Measurements from ENCODE around the gene MYT1.

MYT1 gene

DNA sequence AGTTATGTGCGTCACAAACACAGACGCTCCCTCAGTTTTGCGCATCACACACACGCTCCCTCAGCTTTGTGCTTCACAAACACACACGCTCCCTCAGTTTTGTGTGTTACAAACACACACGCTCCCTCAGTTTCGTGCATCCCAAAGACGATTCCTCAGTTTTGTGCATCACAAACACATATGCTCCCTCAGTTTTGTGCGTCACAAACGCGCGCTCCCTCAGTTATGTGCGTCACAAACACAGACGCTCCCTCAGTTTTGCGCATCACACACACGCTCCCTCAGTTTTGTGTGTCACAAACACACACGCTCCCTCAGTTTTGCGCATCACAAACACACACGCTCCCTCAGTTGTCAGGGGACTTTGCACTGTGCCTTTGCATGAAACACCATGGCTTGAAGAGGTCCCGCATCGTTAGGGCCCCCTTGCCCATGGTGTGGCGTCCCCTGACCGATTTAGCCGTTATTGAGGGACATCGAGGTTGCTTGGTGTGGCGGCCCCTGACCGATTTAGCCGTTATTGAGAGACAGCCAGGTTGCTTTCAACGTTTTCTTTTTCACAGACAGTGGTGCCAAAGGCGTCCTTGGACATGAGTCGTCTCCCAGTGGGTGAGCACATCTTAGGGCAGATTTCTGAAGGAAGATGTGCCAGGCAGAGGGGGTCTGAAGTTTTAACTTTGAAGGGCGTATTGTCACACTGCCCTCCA is 28.1 kb upstream of the MYT1 start:
- H3K27ac ChIP-seq: no peak overlapping the region
- TF ChIP-seq ZFX (IDR thresholded peaks at IDR 0.05; ENCODE audit: borderline replicate concordance): no peak
- TF ChIP-seq, protein P1, sequence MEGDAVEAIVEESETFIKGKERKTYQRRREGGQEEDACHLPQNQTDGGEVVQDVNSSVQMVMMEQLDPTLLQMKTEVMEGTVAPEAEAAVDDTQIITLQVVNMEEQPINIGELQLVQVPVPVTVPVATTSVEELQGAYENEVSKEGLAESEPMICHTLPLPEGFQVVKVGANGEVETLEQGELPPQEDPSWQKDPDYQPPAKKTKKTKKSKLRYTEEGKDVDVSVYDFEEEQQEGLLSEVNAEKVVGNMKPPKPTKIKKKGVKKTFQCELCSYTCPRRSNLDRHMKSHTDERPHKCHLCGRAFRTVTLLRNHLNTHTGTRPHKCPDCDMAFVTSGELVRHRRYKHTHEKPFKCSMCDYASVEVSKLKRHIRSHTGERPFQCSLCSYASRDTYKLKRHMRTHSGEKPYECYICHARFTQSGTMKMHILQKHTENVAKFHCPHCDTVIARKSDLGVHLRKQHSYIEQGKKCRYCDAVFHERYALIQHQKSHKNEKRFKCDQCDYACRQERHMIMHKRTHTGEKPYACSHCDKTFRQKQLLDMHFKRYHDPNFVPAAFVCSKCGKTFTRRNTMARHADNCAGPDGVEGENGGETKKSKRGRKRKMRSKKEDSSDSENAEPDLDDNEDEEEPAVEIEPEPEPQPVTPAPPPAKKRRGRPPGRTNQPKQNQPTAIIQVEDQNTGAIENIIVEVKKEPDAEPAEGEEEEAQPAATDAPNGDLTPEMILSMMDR (IDR thresholded peaks at IDR 0.05): no peak

DNA sequence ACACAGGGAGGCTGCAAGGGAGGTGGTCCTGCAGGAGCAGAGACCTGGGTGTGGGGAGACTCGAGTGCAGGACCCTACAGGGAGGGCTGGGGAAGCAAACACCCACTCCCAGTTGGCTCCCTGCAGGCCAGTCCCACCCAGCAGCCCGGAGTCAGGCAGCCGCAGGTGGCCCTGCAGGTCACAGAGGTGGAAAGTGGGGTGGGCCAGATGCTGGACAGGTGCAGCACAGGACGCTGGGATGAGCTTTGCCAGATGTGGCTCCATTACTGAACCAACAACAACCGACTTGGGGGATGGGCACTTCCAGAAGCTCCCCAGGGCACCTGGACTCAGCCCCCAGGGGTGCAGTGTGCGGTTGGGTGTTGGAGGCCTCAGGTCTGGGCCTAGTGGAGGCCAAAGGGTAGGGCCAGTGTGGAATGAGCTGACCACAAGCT is 26.6 kb upstream of the MYT1 start:
- TF ChIP-seq ZFX (IDR thresholded peaks at IDR 0.05; ENCODE audit: borderline replicate concordance): no peak
- TF ChIP-seq, protein P1 (IDR thresholded peaks at IDR 0.05): no peak
- no peak overlapping the region for H3K27ac ChIP-seq

DNA sequence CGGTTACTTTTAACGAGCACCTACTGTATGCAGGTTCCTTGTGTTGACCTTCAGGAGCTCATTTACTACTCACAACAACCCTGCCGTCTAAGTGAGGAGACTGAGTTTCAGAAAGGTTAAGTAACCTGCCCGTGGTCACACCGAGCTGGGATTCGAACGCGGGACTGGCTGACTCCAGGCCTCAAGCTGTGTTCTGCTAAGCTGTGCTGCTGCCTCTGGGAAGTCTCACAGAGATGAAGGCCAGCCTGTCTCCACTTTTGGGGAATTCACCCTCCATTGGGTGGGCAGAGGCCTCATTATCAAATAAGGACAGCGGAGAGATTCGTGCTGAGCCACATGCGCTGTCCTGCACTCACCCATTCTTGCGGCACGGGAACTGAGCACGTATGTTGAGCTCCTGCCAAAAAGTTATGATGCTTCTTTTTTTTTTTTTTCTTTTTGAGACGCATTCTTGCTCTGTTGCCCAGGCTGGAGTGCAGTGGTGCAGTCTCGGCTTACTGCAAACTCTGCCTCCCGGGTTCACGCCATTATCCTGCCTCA is 25.9 kb upstream of the MYT1 start:
- TF ChIP-seq, protein P1 (IDR thresholded peaks at IDR 0.05): no peak
- TF ChIP-seq ZFX (IDR thresholded peaks at IDR 0.05; ENCODE audit: borderline replicate concordance): no peak
- no peak overlapping the region for H3K27ac ChIP-seq

DNA sequence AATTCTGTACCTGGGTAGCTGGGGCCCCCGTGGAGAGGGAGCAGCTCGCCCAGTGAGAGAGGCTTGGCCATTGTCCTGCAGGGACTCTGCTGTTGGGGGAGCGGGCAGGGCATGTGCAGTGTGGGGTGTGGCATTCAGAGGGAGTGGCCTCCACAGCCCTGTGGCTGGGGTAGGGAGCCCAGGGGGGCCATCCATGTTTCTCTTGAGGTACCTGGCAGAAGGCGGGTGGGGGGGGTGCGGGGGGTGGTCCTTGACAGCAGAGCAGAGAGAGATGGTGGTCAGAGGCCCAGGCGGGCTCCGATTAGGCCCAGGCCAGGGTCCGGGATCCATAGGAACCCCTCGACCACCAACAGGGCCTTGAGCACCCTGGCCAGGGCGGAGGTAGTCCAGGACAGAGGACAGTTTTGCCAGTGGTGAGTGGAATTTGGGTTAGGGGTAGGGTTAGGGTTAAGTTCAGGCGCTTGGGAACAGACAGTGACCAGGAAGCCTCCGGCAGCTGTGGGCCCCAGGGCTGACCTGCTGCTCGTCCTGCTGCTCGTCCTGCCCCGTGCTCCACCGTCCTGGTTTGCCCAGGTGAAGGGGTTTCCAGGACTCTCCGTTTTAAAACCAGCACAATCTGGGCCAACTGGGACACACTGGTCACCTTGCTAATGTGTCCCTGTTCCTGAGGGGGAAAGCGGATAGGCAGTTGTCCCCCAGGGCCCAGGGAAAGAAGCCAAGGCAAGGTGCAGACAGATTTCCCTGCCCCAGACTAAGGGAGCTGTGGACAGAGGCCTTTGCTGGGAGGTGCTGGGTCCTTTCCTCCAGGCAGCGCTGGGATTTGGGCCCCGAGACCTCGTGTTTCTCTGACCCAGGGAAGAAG is 24.8 kb upstream of the MYT1 start:
- H3K27ac ChIP-seq: no peak overlapping the region
- TF ChIP-seq, protein P1 (IDR thresholded peaks at IDR 0.05): no peak
- TF ChIP-seq ZFX (IDR thresholded peaks at IDR 0.05; ENCODE audit: borderline replicate concordance): no peak

DNA sequence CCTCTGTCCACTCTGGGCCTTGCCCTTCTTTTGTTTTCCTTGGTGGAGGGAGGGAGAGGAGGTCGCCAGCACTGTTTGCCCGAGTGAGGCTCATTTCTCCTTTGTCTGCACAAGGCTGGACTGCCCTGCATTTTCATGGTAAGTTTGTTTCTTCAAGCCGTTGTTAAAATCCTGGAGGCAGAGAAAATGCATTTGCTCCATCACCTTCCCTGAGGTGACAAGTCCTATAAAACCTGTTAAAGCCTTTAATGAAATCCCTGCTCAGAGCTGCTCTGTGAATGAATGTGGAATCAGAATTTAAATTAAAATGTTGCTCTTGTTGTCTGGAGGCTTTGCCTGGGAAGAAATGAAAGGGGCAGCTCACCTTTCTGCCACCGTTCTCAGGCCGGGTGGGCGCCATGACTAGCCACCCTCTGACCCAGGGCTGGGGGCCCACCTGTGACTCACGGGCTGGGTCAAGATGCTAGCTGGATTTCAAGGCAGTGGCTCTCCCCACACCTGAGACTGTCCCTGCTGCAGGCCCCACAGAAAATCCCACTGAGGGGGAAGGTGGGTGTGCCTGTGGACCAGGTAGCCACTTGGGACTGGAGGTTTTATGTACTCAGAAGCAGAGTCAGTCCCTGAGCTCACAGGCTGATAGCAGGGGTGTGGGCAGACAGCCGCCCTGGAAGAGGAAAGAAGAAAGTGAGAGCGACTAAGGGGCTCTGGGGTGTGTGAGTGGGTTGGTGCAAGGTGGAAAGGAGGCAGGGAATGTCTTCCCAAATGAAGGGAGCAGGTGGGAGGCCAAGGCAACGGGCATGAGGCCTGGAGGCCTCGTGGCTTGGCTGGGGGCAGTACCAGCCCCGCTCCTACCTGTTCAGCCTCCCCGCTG is 24.0 kb upstream of the MYT1 start:
- TF ChIP-seq, protein P1 (IDR thresholded peaks at IDR 0.05): no peak
- TF ChIP-seq ZFX (IDR thresholded peaks at IDR 0.05; ENCODE audit: borderline replicate concordance): no peak
- no peak overlapping the region for H3K27ac ChIP-seq

DNA sequence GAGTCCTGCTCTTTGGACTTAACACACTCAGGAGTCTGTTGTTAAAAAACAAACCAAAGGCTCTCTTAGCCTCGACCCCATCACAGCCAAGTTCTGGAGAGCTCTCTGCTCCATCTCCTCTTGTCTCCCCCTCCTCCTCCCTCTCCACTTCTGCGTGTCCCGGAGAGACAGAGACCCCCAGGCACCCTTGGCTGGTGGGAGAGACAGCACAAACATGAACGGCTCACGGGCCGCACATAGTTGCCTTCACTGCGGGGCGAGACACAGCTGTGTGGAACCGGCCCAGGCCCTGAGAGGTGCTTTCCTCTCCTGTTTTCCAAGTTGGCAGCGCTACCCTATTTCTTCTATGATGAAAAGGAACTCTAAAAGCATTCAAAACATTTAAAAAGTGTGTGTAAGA is 23.3 kb upstream of the MYT1 start:
- TF ChIP-seq, protein P1 (IDR thresholded peaks at IDR 0.05): no peak
- no peak for TF ChIP-seq ZFX (IDR thresholded peaks at IDR 0.05; ENCODE audit: borderline replicate concordance)
- no peak overlapping the region for H3K27ac ChIP-seq

Data from 22Rv1 (cell line).